Activated naive CD4-positive, alpha-beta T cell treated with Interleukin-2 at 50 U/mL for 16 hours (primary cell): Measurements from ENCODE around the gene CNTNAP5.

Experiments
- DNase-seq: peaks from one replicate; pipeline ENCODE4 v3.0.0-alpha.2; 2020

CNTNAP5 gene

DNA sequence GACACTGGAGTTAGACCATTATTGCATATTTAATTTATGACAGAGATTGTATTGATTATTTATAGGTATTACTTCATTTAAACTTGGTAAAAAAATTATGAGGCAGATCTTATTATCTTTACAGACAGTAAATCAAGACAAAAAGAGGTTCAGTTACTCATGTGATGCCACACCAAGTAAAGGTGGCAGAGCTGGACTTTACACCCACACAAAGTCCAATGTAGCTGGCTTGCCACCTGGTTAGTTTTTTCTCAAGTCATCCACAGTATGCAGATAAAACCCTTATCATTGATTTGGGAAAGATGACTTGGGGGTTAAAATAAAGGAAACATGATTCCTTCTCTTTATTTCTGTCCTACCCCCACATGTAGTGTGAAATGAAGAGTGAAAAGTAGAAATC, 137.2 kb downstream of the CNTNAP5 start:
- no peak for DNase-seq

DNA sequence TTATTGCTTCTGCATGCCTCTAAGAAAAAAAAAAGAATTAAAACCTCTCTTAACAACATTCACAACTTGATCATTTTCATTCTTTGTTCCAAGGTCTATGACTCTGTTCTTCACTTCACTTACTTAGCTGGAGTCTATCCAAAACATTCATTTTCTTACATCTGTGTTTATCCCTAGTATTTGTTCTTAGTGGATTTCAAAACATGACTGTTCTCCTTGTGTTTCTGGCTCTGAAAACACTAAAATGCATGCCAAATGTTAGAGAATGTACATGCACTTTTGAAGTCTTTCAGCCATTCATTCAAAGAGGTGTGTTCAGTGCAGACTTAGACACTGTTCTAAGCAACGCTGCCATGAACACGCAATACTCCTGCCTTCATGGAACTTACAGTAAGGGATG, 138.8 kb downstream of the CNTNAP5 start:
- no peak for DNase-seq

DNA sequence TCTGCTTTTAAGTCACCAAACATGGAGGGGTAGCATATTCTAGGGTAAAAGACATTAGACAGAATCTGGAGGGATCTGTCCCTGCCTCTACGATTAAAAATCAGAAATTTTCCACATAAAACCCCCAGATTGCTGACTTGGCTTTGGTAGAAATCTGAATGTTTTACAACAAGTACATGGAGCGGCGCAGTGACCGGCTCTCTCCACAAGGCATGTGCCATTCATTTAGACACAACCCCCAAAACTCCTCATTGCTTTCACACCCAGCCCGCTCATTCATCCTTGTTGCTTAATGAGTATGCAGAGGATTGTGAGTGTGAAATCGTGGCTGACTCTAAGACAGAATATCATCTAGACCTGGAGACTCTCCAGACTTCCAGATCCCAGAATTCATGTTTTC, 140.6 kb downstream of the CNTNAP5 start:
- no peak for DNase-seq

DNA sequence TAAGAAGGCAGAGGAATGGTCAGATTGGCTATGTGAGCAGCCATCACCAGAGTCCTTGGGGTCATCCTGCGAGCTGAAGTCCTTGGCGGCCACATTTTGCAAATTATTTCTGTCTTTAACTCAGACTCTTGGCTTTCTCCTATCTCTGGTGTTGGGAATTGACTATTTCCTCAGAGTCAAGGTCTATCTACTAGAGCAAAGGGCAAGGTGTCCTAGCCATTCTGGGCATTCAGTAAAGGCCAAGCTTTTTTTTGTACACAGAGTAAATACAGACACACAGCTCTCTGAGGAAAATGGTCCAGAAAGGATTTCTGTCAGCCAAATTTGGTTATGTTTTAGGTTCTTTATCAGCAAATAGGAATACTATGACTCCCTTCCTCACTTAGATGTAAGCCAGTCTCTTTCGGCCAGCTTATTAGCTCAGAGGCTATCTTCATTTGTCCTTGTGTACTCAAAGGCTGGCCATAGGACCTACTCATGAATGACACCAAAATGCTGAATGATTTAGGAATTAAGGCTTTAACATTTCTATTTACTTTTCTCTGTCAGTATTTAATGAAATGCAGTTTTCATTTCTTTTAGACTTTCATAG, 146.5 kb downstream of the CNTNAP5 start:
- DNase-seq = no peak

DNA sequence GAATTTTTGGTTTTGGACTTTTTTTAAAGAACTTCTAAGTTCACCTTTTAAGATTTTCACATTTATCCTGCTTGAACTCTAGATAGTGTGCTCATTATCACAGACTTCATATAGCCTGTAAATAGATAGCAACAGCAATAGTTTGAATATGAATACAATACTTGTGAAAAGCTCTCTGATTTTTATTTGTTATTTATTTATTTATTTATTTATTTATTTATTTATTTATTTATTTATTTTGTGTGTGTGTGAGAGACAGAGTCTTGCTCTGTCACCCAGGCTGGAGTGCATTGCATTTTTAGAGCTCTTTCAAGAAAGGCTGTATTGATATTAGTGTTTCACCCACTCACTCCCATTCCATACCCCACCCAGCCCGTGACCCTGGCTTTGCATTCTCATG, 153.6 kb downstream of the CNTNAP5 start:
- DNase-seq = no peak

DNA sequence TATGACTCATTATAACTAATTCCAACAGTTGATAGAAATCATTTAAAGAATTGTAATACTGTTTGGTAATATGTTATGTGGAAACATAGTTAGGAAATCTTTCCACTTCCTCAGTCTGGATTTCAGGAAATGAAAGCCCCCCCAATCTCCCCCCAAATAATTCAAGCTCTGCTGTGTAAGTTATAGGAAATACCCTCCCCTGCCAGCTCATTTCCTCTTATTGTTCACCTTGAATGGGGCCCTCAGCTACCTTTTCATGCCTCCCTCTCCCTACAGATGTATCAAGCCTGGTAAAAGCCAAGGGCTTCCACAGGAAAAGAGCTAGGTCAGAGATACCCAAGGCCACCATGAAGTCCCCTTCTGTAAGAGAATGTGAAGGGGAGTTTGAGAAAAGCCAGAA, 155.5 kb downstream of the CNTNAP5 start:
- no peak for DNase-seq

DNA sequence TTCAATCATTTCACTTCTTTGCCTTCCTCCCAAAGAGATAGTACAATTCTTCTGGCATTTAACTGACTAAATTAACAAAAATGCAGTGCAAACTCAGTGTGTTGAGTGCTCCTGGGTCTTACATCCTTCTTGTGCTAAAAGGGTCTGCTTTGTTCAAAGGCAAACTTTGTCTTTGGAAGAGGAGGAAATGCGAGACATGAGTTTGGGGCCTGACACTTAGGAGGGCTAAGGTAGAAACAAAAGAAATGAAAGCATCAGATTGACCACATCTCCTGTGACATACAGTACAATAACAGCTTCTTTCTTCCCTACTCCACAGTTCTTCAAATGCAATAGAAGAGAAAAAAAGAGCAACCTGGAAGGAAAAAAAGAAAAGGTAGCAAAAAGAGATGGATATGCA, 161.7 kb downstream of the CNTNAP5 start:
- DNase-seq = no peak

DNA sequence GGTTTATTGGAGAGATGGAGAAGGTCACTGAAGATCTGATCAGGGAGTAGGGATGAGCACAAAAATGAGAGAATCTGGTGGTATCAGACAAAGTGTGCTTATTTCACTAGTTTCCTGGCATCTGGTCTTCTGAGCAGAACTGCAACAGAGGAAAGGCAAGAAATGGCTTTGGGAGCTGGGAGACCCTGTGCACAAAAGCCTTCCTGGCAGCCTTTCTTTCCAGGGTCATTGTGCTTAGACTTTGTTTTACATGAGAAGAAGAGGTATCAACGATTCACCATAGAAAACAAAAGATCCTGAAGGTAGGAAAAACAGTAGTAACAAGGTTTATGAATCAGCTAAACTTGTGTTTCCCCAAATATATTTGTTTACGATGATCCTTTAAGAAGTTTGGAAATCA, 162.9 kb downstream of the CNTNAP5 start:
- no peak for DNase-seq

DNA sequence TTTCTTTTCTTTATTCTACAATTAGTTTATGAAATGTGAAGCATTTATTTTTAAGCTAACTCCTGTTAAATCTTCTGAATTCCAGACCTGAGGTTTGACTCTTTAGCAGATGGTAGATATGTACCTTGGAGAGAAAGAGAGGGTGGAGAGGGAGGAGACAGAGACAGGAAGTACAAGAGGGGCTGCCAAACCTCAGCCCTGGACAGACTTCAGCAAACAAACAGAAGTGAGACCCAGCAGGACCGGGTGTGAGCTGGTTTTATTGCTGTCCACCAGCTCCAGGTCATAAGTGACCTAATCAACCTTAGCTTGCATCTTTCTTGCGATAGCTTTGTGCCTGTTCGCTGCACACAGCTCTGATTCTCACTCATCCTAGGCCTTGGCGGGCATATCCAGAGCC, 168.6 kb downstream of the CNTNAP5 start:
- no peak for DNase-seq

DNA sequence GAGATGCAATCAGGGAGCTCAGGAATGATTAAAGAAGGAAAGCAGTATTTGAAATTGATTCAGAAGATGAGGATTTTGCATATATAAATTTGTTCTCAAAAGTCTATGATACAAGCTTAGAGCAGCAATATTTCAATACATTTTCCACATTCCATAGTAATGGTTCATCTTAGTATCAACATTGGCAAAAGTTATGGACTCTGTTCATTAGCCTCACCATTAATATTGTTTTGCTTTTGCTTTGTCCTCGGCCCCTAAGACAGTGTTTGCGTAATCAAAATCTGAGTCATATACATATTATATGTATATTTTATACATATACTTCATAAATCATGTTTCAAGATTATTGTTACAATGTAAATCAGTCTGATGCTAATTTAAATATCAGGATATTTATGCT, 176.6 kb downstream of the CNTNAP5 start:
- no peak for DNase-seq

DNA sequence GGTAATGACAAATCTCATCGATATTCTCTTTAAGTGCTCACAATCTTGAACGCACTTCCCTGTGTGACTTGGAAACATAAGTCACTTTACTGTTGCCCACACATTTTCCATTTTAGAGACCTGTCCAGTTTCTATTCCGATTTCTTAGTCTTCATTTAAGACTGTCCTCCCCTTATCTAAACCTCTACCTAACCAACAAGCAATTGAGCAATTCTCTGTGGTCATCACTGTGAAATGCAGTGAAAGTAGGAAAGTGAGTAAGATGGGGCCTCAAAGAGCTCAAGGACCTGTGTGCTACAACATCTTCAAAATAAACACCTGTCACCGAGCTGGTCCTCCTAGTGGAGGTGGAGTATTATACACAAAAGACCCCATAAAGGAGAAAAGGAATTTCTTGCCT, 184.4 kb downstream of the CNTNAP5 start:
- DNase-seq = no peak

DNA sequence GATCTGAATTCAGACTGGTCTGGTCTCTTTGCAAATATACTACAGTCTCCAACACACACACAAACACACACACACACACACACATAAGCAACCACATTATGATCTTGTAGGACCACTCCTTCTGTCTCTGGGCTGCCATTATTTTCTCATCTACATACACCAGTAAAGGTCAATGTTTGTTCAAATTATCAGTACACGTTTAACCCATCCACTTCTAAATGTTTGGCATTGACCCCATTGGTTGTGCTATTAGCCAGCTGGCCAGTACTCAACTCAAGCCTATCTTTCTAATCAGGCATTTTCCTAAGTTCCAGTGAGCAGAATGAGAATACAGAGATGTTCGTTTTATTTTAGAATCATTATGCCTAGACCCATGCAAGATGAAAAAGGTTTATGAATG, 186.4 kb downstream of the CNTNAP5 start:
- no peak for DNase-seq

DNA sequence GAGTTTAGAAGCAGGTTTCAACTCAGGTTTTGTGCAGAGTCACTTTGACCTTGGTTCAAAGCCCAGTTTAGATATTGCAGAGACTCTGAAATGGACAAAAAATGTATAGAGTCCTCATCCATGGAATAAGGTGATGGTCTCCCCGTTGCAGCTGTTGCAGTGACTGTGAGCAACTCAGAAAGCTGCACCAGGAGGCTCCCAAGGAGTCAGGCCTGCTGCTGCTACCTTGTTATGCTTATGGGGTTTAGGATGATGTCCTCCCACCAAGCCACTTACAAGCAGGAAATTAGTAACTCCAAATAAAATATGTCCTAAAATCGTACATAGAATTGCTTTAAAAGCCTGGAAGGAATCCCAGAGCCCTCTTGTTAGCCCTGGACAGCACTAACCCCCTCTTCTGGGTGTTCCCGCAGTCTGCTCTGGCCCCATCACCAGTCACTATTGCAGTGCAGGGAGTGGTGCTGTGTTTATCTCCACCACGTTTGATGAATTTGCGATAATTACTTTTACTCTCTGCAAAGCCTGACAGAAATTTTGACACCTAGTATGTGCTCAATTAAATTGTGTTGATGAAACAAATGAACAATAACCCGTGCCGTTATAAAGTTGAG, 189.0 kb downstream of the CNTNAP5 start:
- DNase-seq = no peak

DNA sequence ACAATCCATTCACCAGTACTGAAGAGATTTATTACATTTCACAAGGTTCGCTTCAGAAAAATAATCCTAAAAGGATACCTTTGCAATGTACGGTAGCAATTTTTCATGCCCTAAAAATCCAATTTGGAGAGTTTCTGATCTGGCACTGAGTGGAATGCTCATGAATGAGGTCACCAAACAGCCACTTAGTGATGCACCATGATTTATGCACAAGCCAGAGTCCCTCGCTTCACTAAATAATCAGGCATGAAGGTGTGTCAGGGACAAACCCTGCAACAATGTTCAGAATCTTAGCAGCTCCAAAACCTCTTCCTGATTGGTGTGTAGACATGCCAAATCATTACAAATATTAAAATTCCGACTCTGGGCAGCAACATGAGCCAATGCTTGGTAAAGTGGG, 221.1 kb downstream of the CNTNAP5 start:
- no peak for DNase-seq

DNA sequence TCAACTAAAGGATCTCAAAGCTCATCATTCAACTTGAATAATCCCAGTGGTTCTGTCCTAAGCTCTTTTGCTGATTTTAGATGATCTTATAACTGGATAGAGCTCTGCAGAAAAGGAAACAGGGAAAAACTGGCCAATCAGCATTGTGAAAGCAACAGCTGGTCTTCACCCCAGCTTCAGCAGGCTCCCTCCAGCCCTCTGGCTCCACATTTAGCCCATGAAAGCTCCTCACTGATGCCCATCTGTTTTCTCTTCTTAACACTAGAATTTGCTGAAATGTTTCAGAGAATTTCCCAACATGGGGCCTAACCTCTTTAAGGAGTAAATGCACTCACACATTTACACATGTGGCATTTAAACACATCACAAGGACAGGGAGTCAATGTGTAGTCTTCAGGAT, 223.3 kb downstream of the CNTNAP5 start:
- no peak for DNase-seq

DNA sequence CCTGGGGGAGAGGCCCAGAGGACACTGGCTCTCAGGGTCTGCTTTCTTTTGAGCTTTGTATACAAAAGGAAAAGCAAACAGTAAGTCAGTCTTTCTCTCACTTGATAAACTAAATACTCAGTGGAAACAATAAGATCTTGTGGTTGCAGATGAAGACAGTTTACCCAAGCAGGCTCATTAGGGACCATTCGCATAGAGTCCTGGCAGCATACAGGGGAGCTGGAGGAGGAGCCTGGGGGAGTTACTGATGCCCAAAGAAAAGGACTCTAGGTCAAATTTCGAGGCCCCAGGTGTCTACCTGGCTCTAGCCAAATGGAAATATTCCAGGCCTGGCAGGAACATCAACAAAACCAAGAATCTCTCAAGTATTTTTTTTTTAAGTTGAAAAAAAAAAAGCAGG, 225.3 kb downstream of the CNTNAP5 start:
- DNase-seq = no peak

DNA sequence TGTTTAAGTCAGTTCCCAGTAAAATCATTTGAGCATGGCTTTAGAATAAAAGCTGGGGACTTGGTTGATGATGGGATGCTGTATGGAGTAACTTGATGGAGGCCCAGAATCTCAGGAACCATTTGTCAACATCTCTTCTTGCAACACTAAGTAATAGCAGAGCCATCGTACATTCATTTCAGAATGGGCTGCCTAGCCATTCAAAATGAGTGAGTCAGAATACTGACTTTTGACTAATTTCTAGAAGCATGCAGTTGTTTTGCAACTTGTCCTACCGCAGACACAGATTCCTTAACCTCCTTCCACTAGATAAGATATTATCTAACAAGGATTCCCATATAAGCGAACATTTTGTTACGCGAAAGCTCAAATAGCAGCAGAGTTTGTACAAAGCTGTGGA, 229.5 kb downstream of the CNTNAP5 start:
- DNase-seq = no peak

DNA sequence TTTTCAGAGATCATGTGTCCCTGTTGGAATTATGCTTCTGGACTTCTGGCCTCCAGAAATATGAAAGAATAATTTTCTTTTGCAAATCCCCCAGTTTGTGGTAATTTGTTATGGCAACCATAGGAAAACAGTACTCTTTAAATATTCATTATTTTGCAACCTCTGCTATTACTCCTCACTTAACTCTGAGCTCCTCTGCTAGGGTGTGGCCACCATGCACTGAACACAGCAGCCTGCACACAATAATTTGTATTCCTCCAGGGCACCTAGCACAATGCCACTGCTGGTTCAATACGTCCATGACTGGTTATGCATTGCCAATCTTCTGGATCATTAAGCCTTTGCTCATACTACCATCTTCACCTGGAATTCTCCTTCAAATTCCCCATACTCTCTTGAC, 232.0 kb downstream of the CNTNAP5 start:
- DNase-seq = no peak

DNA sequence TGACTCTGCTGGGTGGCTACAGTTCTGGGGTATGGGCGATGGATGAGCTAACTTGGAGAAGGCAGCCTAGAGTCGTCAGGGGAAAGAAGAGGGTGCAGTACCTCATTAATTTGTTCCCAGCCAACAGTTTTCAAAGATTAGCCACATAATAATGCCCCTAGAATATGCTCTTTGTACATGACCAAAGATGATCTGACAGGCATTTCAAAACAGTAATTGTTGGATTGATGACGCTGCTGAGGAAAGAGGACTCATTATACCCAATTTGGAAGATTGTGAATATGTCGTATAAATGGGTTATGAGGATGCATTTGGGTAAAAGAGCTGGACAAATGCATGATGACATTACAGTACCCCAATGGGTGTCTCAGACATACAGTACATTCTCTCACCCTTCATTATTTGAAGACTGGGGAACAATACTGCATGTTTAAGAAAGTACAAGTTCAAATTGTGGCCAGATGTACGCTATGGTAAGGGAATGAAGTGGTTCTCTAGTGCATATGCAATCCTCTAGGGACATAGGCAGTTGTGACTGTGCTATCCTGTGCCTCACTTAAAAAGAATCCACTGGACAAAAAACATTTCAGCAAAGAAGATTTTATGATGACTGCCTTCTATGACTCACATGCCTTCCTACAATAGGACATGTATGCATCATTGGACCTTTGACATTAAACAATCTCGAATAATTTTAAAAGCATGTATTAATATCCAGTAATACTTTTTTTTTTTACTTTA, 233.2 kb downstream of the CNTNAP5 start:
- DNase-seq = no peak

DNA sequence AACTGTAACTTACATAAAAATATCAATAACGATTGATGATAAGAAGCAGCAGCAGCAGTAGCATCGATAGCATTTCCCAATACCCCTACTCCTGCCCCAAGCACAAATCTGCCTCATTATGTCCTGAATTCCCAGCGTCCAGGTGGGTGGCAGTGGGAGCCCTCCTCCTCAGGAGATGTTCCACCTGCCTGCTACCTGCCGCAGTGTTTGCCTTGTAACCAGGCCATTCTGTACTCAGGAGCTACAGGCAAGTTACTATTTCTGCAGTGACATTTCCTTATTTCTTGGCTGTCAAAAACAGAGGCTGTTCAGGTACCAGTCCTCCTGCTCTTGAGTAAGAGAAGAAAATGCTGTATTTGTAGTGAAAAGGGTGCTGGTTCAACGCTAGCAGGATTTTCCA, 236.4 kb downstream of the CNTNAP5 start:
- DNase-seq = no peak

DNA sequence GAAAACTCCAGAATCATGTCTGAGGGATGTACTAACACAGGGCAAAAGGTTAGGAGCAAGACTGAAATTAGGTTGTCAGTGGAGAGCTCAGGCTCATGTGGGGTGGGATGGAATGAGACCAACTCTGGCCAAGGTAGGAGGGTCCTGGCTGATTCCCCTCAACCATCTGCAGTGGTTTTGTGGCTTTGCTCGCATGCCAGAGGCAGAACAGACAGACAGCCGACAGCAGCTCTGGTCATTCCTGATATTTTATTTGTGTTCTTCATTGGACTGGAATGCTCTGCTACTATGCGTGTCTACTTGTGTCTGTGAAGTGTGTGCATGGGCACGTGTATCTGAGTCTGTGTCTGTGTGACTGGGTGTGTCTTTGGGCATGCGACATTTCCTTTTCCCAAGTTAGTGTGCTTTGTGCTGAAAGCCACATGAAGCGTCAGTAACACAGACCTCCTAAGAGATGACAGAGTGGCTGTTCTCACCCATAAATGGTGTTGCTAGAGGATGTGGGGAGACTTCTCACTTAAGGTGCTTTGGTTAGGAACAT, 239.5 kb downstream of the CNTNAP5 start:
- no peak for DNase-seq

DNA sequence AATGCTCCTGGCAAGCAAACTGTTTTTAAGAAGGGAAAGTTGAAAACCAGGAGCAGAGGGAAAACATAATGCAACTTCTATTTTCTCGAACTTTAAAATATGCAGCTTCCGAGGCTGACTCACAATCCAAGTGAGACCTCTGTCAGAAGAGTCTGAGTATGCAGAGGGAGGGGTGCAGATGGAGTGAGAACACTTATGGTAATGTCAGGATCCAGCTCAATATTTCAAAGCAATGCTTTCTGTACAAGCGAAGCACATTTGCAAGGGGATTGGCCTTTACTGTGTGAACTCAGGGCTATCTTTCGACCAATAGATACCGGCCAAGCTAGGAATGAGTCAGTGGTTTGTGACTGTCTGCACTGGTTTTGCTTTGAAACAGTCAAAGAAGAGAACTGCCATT, 242.7 kb downstream of the CNTNAP5 start:
- no peak for DNase-seq

DNA sequence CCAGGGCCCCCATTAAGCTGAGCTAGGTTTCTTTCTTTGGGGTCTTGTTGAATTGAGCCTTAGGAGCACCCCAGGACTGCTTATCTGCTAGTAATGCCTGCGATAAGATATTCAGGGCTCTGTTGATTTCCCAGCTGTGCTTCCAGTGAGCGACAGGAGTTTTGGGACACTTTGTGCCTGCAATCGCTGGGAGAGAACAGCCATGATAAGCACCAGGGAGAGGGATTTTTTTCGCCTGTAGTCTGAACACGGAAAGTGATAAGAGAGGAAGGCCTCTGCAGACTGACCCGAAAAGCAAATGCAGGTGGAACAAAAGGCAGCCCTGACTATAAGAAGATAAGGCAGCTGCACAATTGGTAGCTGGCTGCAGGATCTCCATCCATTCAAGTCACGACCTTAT, 244.3 kb downstream of the CNTNAP5 start:
- DNase-seq = no peak

DNA sequence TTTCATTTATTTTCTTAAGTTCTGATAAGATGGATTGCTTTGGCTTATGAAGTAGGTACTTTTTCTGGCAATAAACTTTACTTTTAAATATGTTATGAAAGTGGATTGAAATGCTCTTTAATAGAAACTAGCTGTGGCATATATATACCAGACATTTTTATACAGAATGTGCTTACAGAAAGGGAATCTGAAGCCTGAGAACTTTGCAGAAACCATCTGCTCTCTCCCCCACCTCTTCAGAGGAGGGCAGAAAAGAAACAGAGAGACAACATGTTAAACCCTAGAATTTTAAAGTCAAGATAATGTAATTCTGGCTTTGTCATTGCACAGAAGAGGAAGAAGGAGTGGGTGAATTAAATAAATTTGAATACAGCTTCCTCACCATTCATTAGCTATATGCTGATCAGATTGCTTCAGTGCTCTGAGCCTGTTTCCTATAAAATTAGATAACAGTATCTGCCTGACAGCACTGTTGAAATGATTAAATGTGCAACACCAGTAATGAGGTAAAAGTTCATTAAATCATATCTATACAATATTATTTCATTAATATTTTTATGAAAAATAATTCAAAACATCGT, 247.3 kb downstream of the CNTNAP5 start:
- DNase-seq = no peak
